ENCODE measurements around the gene PHLDB3.

DNA sequence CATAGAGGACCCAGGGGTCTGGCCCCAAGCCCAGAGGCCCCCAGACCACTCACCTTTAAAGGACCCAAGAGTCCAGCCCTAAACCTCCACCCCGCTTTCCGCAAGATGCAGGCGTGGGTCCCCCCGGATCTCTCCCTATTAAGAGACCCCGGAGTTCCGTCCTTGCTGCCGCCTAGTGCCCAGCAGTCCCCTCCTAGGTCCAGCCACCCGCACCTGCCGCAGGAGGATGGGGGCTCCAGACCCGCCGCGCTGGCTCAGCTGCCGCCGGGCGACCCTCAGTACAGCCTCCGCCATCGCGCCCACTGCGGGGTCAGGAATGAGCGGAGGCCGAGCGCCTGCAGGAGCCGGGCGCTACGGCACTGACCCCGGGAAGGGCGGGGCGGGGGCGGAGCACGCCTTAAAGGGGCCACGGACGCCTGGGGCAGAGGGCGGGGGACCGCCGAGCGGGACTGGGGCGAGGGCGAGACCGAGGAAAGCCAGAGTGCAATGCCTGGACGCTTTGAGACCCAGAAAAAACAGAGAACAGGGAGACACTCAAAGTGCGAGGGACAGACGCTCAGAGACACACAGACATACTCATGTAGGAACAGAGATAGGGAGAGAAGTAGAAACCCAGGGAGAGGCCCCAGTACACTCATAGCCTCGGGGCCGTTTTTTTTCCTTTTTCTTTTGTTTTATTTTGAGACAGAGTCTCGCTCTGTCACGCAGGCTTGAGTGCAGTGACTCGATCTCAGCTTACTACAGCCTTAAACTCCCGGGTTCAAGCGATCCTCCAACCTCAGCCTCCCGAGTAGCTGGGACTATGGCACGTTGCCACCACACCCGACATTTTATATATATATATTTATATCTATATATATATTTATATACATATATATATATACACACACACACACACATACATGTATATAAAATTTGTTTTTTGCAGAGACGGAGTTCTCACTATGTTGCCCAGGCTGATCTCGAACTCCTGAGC lies 22.6 kb upstream of the PHLDB3 start, which contains the start of gene ETHE1:
- TF ChIP-seq, protein P1, sequence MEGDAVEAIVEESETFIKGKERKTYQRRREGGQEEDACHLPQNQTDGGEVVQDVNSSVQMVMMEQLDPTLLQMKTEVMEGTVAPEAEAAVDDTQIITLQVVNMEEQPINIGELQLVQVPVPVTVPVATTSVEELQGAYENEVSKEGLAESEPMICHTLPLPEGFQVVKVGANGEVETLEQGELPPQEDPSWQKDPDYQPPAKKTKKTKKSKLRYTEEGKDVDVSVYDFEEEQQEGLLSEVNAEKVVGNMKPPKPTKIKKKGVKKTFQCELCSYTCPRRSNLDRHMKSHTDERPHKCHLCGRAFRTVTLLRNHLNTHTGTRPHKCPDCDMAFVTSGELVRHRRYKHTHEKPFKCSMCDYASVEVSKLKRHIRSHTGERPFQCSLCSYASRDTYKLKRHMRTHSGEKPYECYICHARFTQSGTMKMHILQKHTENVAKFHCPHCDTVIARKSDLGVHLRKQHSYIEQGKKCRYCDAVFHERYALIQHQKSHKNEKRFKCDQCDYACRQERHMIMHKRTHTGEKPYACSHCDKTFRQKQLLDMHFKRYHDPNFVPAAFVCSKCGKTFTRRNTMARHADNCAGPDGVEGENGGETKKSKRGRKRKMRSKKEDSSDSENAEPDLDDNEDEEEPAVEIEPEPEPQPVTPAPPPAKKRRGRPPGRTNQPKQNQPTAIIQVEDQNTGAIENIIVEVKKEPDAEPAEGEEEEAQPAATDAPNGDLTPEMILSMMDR (conservative IDR thresholded peaks at IDR 0.05; ENCODE audit: low read depth, low read length): no peak
- TF ChIP-seq, protein P2, sequence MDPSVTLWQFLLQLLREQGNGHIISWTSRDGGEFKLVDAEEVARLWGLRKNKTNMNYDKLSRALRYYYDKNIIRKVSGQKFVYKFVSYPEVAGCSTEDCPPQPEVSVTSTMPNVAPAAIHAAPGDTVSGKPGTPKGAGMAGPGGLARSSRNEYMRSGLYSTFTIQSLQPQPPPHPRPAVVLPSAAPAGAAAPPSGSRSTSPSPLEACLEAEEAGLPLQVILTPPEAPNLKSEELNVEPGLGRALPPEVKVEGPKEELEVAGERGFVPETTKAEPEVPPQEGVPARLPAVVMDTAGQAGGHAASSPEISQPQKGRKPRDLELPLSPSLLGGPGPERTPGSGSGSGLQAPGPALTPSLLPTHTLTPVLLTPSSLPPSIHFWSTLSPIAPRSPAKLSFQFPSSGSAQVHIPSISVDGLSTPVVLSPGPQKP (IDR thresholded peaks at IDR 0.05; ENCODE audit: borderline replicate concordance, low read depth, low read length): no peak
- TF ChIP-seq RAD21 (IDR thresholded peaks at IDR 0.05; ENCODE audit: low read length) (no peak), POLR2A (IDR thresholded peaks at IDR 0.05; ENCODE audit: low read depth, low read length) (peak; percentile 60), SMC3 (IDR thresholded peaks at IDR 0.05; ENCODE audit: low read depth, low read length) (no peak), CEBPB (IDR thresholded peaks at IDR 0.05; ENCODE audit: low read depth, low read length) (no peak)
